IPS-18c (cell line): Measurements from ENCODE around the gene SPAAR.
"Not testable (repeated sequence)": the region's sequence is repeated elsewhere in the genome, so short reads cannot be mapped to it uniquely, and the experiment has no call there.

ENCODE experiments used
- H3K4me3 ChIP-seq: 2 replicates; pipeline ENCODE4 v1.7.0; 2013; ENCODE audit warnings: low read depth, mild to moderate bottlenecking, low read length, moderate library complexity; ENCODE audit not compliant: insufficient read depth
- H3K9me3 ChIP-seq: one replicate; pipeline ENCODE4 v1.6.1; 2013; ENCODE audit warnings: mild to moderate bottlenecking, low read length, moderate library complexity; ENCODE audit not compliant: control insufficient read depth, insufficient read depth

The SPAAR gene

GRCh38 chr9:35897376-35898099 is 11.8 kb upstream of the SPAAR start:
- H3K4me3 ChIP-seq, H3K9me3 ChIP-seq: not testable (repeated sequence)

GRCh38 chr9:35898337-35898736 is 11.0 kb upstream of the SPAAR start:
- Histone ChIP-seq H3K4me3 (no peak overlapping the region), H3K9me3 (no peaks in the 10 kb centered on the region)

- Histone ChIP-seq H3K9me3 (no peaks in the 10 kb centered on the region), H3K4me3 (no peak overlapping the region)
Observed at GRCh38 chr9:35899021-35899420, 10.3 kb upstream of the SPAAR start.

GRCh38 chr9:35903049-35903448 is 6.2 kb upstream of the SPAAR start:
- no peaks in the 10 kb centered on the region for H3K9me3 ChIP-seq
- no peak overlapping the region for H3K4me3 ChIP-seq

- H3K4me3 ChIP-seq = no peak overlapping the region
- no peaks in the 10 kb centered on the region for H3K9me3 ChIP-seq
Observed at GRCh38 chr9:35904338-35904737, 5.0 kb upstream of the SPAAR start.

- H3K4me3 ChIP-seq = no peak overlapping the region
Observed at GRCh38 chr9:35905051-35905781, 4.1 kb upstream of the SPAAR start.

GRCh38 chr9:35905912-35906679 is 3.2 kb upstream of the SPAAR start, which contains the start of gene HRCT1:
TSS of gene HRCT1 (plus strand) at chr9:35906202. CDS start at chr9:35906288, 86 bp downstream.
- H3K4me3 ChIP-seq = no peak within 1 kb of the TSS
- no peaks in the 10 kb centered on the region for H3K9me3 ChIP-seq

More at GRCh38 chr9:35905051-35905781, 4.1 kb upstream of the SPAAR start:
- H3K9me3 ChIP-seq = no peaks in the 10 kb centered on the region

GRCh38 chr9:35906923-35907699 is 2.2 kb upstream of the SPAAR start:
- H3K9me3 ChIP-seq = no peaks in the 10 kb centered on the region
- no peak overlapping the region for H3K4me3 ChIP-seq

- H3K9me3 ChIP-seq = no peaks in the 10 kb centered on the region
- H3K4me3 ChIP-seq = no peak overlapping the region
Observed at GRCh38 chr9:35907711-35908503, 1.4 kb upstream of the SPAAR start.

- Histone ChIP-seq H3K4me3 (no peak overlapping the region; the same call in 1 of the 2 replicates), H3K9me3 (no peaks in the 10 kb centered on the region)
Observed at GRCh38 chr9:35908504-35909125, 675 bp upstream of the SPAAR start.

GRCh38 chr9:35909687-35910612 is 660 bp downstream of the SPAAR start:
- no peak overlapping the region; the same call in 1 of the 2 replicates for H3K4me3 ChIP-seq

GRCh38 chr9:35910613-35911359 is 1.5 kb downstream of the SPAAR start:
- no peaks in the 10 kb centered on the region for H3K9me3 ChIP-seq
- H3K4me3 ChIP-seq = no peak overlapping the region

More at GRCh38 chr9:35909687-35910612, 660 bp downstream of the SPAAR start:
- H3K9me3 ChIP-seq = no peaks in the 10 kb centered on the region

- H3K4me3 ChIP-seq = no peak overlapping the region
- no peaks in the 10 kb centered on the region for H3K9me3 ChIP-seq
Observed at GRCh38 chr9:35911690-35912089, 2.4 kb downstream of the SPAAR start.

- Histone ChIP-seq H3K9me3 (no peaks in the 10 kb centered on the region), H3K4me3 (no peak overlapping the region)
Observed at GRCh38 chr9:35912791-35913400, 3.6 kb downstream of the SPAAR start.
